AG04449 (cell line): ENCODE data around the gene RBM28.

Source experiments
- CTCF ChIA-PET: fragments of 350-600 bp; formaldehyde crosslinking; extraction: SDS; loops from one replicate; lab custom pipeline; 2021; ENCODE audit warnings: antibody characterized with exemption; lab: Yijun Ruan, JAX
- POLR2A ChIA-PET: fragments of 400-600, 350-600 bp; formaldehyde crosslinking; extraction: SDS; loops from one replicate; lab custom pipeline; 2020; ENCODE audit warnings: antibody characterized with exemption, inconsistent platforms; lab: Yijun Ruan, JAX
- DNase-seq: peaks from one replicate; pipeline ENCODE4 v3.0.0-alpha.2; 2010; ENCODE audit warnings: low read depth, low spot score
- H3K4me3 ChIP-seq: 2 replicates; pipeline ENCODE4 v1.5.1; 2011; ENCODE audit warnings: low read depth, mild to moderate bottlenecking, control low read depth, low read length
- CTCF ChIP-seq: IDR thresholded peaks from one replicate; pipeline ENCODE4 v1.5.1; 2011; ENCODE audit warnings: mild to moderate bottlenecking, moderate library complexity, low read length, control low read depth, inconsistent platforms; ENCODE audit not compliant: insufficient read depth; ENCODE audit errors: missing control alignments

Gene RBM28

GRCh38 chr7:128350708-128351295 is 7.1 kb upstream of the RBM28 start:
- POLR2A ChIA-PET, result interaction anchor here (1.2 kb wide), 1 partner anchor 37 kb away, joined by 3 read pairs; no protein-coding TSS in a partner anchor
- no peak for DNase-seq
- CTCF ChIA-PET, result interaction anchor here (1.2 to 15.0 kb wide), 4 partner anchors 8 to 47 kb away, joined by 4 to 690 read pairs (median 26); no protein-coding TSS in a partner anchor

GRCh38 chr7:128349466-128349825 is 5.7 kb upstream of the RBM28 start:
- TF ChIP-seq CTCF, result no peak
- CTCF ChIA-PET, result interaction anchor here (1.2 to 15.0 kb wide), 7 partner anchors 8 to 77 kb away, joined by 4 to 690 read pairs (median 21); no protein-coding TSS in a partner anchor
- H3K4me3 ChIP-seq, result no peak overlapping the region
- POLR2A ChIA-PET, result interaction anchor here (1.2 kb wide), 1 partner anchor 38 kb away, joined by 3 read pairs; no protein-coding TSS in a partner anchor
- no peak for DNase-seq

More at GRCh38 chr7:128350708-128351295, 7.1 kb upstream of the RBM28 start:
- TF ChIP-seq CTCF, result no peak
- no peak overlapping the region for H3K4me3 ChIP-seq

- peak; percentile 67 for TF ChIP-seq CTCF
- POLR2A ChIA-PET, result interaction anchor here (1.0 kb wide), 1 partner anchor 39 kb away, joined by 9 read pairs; no protein-coding TSS in a partner anchor
- H3K4me3 ChIP-seq, result no peak overlapping the region
- CTCF ChIA-PET, result interaction anchor here (0.6 to 15.0 kb wide), 34 partner anchors 8 to 797 kb away, joined by 3 to 690 read pairs (median 6); partner anchors contain the start of genes IMPDH1 and TSPAN33
- DNase-seq, result no peak
These were observed 4.0 kb upstream of the RBM28 start for GRCh38 chr7:128347647-128348097.

- ChIA-PET POLR2A (interaction anchor here (0.6 to 0.8 kb wide), 2 partner anchors 61 to 111 kb away, joined by 3 read pairs; partner anchors contain the start of gene HILPDA), CTCF (interaction anchor here (0.6 to 15.0 kb wide), 14 partner anchors 9 to 124 kb away, joined by 3 to 690 read pairs (median 4); no protein-coding TSS in a partner anchor)
- H3K4me3 ChIP-seq, result no peak overlapping the region
- no peak for TF ChIP-seq CTCF
- DNase-seq, result no peak
These were observed 695 bp upstream of the RBM28 start for GRCh38 chr7:128344431-128344774.

- no peak for TF ChIP-seq CTCF
- no peak for DNase-seq
- ChIA-PET POLR2A (no interaction called here), CTCF (interaction anchor here (0.9 to 15.0 kb wide), 3 partner anchors 8 to 87 kb away, joined by 3 to 690 read pairs (median 4); no protein-coding TSS in a partner anchor)
- H3K4me3 ChIP-seq, result no peak overlapping the region
These were observed 2.0 kb downstream of the RBM28 start for GRCh38 chr7:128341733-128342132.

- DNase-seq, result no peak
- ChIA-PET POLR2A (no interaction called here), CTCF (interaction anchor here (2.6 kb wide), 1 partner anchor 14 kb away, joined by 15 read pairs; no protein-coding TSS in a partner anchor)
- no peak overlapping the region for H3K4me3 ChIP-seq
- TF ChIP-seq CTCF, result no peak
These were observed 8.0 kb downstream of the RBM28 start for GRCh38 chr7:128335730-128336129.
